HEK293 (cell line): ENCODE results near the gene DOK3.

Source experiments
- CTCF ChIA-PET: fragments of 350-600 bp; formaldehyde crosslinking; extraction: SDS; loops from one replicate; lab custom pipeline; 2021; ENCODE audit warnings: antibody characterized with exemption; lab: Yijun Ruan, JAX
- POLR2A ChIA-PET: fragments of 300-600 bp; formaldehyde crosslinking; extraction: SDS; loops from one replicate; lab custom pipeline; 2020; ENCODE audit warnings: antibody characterized with exemption, inconsistent platforms; lab: Yijun Ruan, JAX
- H3K27ac ChIP-seq: fragments of 200-500 bp; sonication (Bioruptor generic); 2 replicates; pipeline ENCODE4 v1.5.1; 2014; ENCODE audit warnings: low read depth, low read length, control low read depth, inconsistent platforms; ENCODE audit errors: extremely low read depth
- H3K36me3 ChIP-seq, 2 experiments: fragments of 200-500 bp in 1 of 2; sonication (Bioruptor generic) in 1 of 2; 1 replicate in 1 of 2; 2 replicates in 1 of 2; pipeline ENCODE4 v1.5.1; 2014 to 2017; ENCODE audit warnings: inconsistent platforms in 2 of 2, low read length in 2 of 2; ENCODE audit not compliant: control insufficient read depth in 2 of 2, insufficient read depth in 1 of 2
- H3K4me1 ChIP-seq: fragments of 200-500 bp; sonication (Bioruptor generic); 2 replicates; pipeline ENCODE4 v1.5.1; 2014; ENCODE audit warnings: mild to moderate bottlenecking, low read length, inconsistent platforms; ENCODE audit not compliant: control insufficient read depth, insufficient read depth
- H3K4me3 ChIP-seq: 2 replicates; pipeline ENCODE4 v1.5.1; 2011; ENCODE audit warnings: low read depth, mild to moderate bottlenecking, control low read depth, low read length, moderate library complexity
- H3K9me3 ChIP-seq: fragments of 200-500 bp; sonication (Bioruptor generic); 2 replicates; pipeline ENCODE4 v1.5.1; 2014; ENCODE audit warnings: low read depth, low read length, inconsistent platforms; ENCODE audit not compliant: control insufficient read depth, insufficient read depth
- SCRT2 ChIP-seq: fragments of 450-650 bp; formaldehyde crosslinking; IDR thresholded peaks from 2 replicates; pipeline ENCODE4 v1.5.1; 2016; ENCODE audit warnings: missing biosample characterization, missing genetic modification characterization
- WT1 ChIP-seq: fragments of 450-650 bp; formaldehyde crosslinking; IDR thresholded peaks from 2 replicates; pipeline ENCODE4 v1.5.1; 2016; ENCODE audit warnings: missing biosample characterization, missing genetic modification characterization
- YY1 ChIP-seq: fragments of 450-650 bp; formaldehyde crosslinking; IDR thresholded peaks from 2 replicates; pipeline ENCODE4 v1.5.1; 2018; ENCODE audit warnings: missing biosample characterization, missing genetic modification characterization
- ZBTB7A ChIP-seq: fragments of 450-650 bp; formaldehyde crosslinking; IDR thresholded peaks from 2 replicates; pipeline ENCODE4 v1.5.1; 2016; ENCODE audit warnings: low read depth, missing biosample characterization, missing genetic modification characterization
- ZFHX2 ChIP-seq: fragments of 450-650 bp; formaldehyde crosslinking; conservative IDR thresholded peaks from 2 replicates; pipeline ENCODE4 v1.5.1; 2016; ENCODE audit warnings: missing biosample characterization, missing genetic modification characterization
- ZFP37 ChIP-seq: fragments of 450-650 bp; formaldehyde crosslinking; IDR thresholded peaks from 2 replicates; pipeline ENCODE4 v1.5.1; 2016; ENCODE audit warnings: missing biosample characterization, missing genetic modification characterization
- ZNF133 ChIP-seq: fragments of 450-650 bp; formaldehyde crosslinking; IDR thresholded peaks from 2 replicates; pipeline ENCODE4 v1.5.1; 2016; ENCODE audit warnings: missing biosample characterization, missing genetic modification characterization
- ZNF146 ChIP-seq: fragments of 450-650 bp; formaldehyde crosslinking; IDR thresholded peaks from 2 replicates; pipeline ENCODE4 v1.5.1; 2016; ENCODE audit warnings: missing biosample characterization, missing genetic modification characterization
- ZNF174 ChIP-seq: fragments of 450-650 bp; formaldehyde crosslinking; IDR thresholded peaks from 2 replicates; pipeline ENCODE4 v1.5.0; 2017; ENCODE audit warnings: missing biosample characterization, mild to moderate bottlenecking, missing genetic modification characterization
- ZNF239 ChIP-seq: fragments of 450-650 bp; formaldehyde crosslinking; IDR thresholded peaks from 2 replicates; pipeline ENCODE4 v1.5.1; 2016; ENCODE audit warnings: missing biosample characterization, missing genetic modification characterization
- ZNF324 ChIP-seq: fragments of 450-650 bp; formaldehyde crosslinking; IDR thresholded peaks from 2 replicates; pipeline ENCODE4 v1.5.1; 2016; ENCODE audit warnings: missing biosample characterization, missing genetic modification characterization
- ZNF350 ChIP-seq: fragments of 450-650 bp; formaldehyde crosslinking; IDR thresholded peaks from 2 replicates; pipeline ENCODE4 v1.5.0; 2017; ENCODE audit warnings: missing biosample characterization, mild to moderate bottlenecking, missing genetic modification characterization
- ZNF416 ChIP-seq: fragments of 450-650 bp; formaldehyde crosslinking; IDR thresholded peaks from 2 replicates; pipeline ENCODE4 v1.5.1; 2016; ENCODE audit warnings: missing biosample characterization, missing genetic modification characterization
- ZNF501 ChIP-seq: fragments of 450-650 bp; formaldehyde crosslinking; IDR thresholded peaks from 2 replicates; pipeline ENCODE4 v1.5.1; 2016; ENCODE audit warnings: missing biosample characterization, missing genetic modification characterization
- ZNF521 ChIP-seq: fragments of 450-650 bp; formaldehyde crosslinking; IDR thresholded peaks from 2 replicates; pipeline ENCODE4 v1.5.1; 2017; ENCODE audit warnings: missing biosample characterization, mild to moderate bottlenecking, missing genetic modification characterization
- ZNF626 ChIP-seq: fragments of 450-650 bp; sonication (Bioruptor Pico); formaldehyde crosslinking; IDR thresholded peaks from 2 replicates; pipeline ENCODE4 v1.5.1; 2018; ENCODE audit warnings: missing biosample characterization, missing genetic modification characterization, inconsistent platforms
- ZNF654 ChIP-seq: fragments of 450-650 bp; formaldehyde crosslinking; IDR thresholded peaks from 2 replicates; pipeline ENCODE4 v1.5.1; 2016; ENCODE audit warnings: low read depth, missing biosample characterization, missing genetic modification characterization
- ZNF660 ChIP-seq: fragments of 450-650 bp; IDR thresholded peaks from 2 replicates; pipeline ENCODE4 v1.5.1; 2018; ENCODE audit warnings: missing biosample characterization, mild to moderate bottlenecking, missing genetic modification characterization
- ZNF776 ChIP-seq: fragments of 450-650 bp; formaldehyde crosslinking; IDR thresholded peaks from 2 replicates; pipeline ENCODE4 v1.5.0; 2017; ENCODE audit warnings: missing biosample characterization, missing genetic modification characterization, borderline replicate concordance
- ZNF830 ChIP-seq: fragments of 450-650 bp; IDR thresholded peaks from 2 replicates; pipeline ENCODE4 v1.5.0; 2018; ENCODE audit warnings: missing biosample characterization, missing genetic modification characterization, low read depth, mild to moderate bottlenecking, moderate library complexity
- TF ChIP-seq, protein P1 (sequence below): fragments of 450-650 bp; formaldehyde crosslinking; IDR thresholded peaks from 2 replicates; pipeline ENCODE4 v1.5.0; 2017; ENCODE audit warnings: missing biosample characterization, missing genetic modification characterization, borderline replicate concordance
- TF ChIP-seq, protein P2 (sequence below): fragments of 450-650 bp; formaldehyde crosslinking; IDR thresholded peaks from 2 replicates; pipeline ENCODE4 v1.5.1; 2016; ENCODE audit warnings: missing biosample characterization, missing genetic modification characterization
- TF ChIP-seq, protein P3 (sequence below): fragments of 450-650 bp; formaldehyde crosslinking; IDR thresholded peaks from 2 replicates; pipeline ENCODE4 v1.5.1; 2016; ENCODE audit warnings: missing biosample characterization, missing genetic modification characterization
- TF ChIP-seq, protein P4 (sequence below): fragments of 450-650 bp; formaldehyde crosslinking; IDR thresholded peaks from 2 replicates; pipeline ENCODE4 v1.5.1; 2016; ENCODE audit warnings: missing biosample characterization, missing genetic modification characterization

DOK3 gene, protein sequence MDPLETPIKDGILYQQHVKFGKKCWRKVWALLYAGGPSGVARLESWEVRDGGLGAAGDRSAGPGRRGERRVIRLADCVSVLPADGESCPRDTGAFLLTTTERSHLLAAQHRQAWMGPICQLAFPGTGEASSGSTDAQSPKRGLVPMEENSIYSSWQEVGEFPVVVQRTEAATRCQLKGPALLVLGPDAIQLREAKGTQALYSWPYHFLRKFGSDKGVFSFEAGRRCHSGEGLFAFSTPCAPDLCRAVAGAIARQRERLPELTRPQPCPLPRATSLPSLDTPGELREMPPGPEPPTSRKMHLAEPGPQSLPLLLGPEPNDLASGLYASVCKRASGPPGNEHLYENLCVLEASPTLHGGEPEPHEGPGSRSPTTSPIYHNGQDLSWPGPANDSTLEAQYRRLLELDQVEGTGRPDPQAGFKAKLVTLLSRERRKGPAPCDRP

DNA sequence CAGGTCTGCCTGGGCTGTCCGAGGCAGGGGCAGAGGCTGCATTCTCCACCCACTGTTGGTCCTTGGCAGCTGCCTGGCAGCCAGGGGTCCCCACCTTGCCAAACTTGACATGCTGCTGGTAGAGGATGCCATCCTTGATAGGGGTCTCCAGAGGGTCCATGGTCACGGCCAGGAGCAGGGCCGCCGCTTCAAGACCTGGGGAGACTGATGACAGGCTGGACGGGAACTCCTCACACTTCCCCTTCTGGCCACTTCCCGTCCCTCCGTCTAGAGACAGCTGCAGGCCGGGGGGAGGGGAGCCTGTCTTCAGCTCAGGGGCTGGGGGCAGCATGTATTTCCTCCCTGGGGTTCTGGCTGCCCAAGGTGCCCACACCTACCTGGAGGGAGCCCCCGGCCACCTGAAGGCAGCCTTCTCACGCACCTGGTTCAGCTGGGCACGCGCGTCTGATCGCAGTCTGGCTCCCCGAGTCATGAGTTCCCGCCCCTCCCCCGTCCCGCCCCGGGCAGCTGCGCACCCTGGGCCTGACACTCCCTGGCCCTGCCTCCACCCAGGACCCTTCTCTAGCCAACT is at the start of gene DOK3:
DOK3 (minus strand) TSS at position 446 of the 571 bp plus-strand sequence; CDS start at position 160, 286 bp downstream.
- Histone ChIP-seq H3K4me1 (no peaks in the 10 kb centered on the region), H3K36me3 (peaks cover 6 to 57% of the 10 kb centered on the region in 2 experiments), H3K4me3 (no peak within 1 kb of the TSS), H3K9me3 (no peaks in the 10 kb centered on the region), H3K27ac (no peak within 1 kb of the TSS)
- TF ChIP-seq, protein P1, sequence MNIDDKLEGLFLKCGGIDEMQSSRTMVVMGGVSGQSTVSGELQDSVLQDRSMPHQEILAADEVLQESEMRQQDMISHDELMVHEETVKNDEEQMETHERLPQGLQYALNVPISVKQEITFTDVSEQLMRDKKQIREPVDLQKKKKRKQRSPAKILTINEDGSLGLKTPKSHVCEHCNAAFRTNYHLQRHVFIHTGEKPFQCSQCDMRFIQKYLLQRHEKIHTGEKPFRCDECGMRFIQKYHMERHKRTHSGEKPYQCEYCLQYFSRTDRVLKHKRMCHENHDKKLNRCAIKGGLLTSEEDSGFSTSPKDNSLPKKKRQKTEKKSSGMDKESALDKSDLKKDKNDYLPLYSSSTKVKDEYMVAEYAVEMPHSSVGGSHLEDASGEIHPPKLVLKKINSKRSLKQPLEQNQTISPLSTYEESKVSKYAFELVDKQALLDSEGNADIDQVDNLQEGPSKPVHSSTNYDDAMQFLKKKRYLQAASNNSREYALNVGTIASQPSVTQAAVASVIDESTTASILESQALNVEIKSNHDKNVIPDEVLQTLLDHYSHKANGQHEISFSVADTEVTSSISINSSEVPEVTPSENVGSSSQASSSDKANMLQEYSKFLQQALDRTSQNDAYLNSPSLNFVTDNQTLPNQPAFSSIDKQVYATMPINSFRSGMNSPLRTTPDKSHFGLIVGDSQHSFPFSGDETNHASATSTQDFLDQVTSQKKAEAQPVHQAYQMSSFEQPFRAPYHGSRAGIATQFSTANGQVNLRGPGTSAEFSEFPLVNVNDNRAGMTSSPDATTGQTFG (tag by site-specific recombination): no peak
- TF ChIP-seq, protein P2, sequence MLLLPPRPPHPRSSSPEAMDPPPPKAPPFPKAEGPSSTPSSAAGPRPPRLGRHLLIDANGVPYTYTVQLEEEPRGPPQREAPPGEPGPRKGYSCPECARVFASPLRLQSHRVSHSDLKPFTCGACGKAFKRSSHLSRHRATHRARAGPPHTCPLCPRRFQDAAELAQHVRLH (tag by site-specific recombination): no peak
- TF ChIP-seq ZFHX2 (tag by site-specific recombination) (no peak), ZNF660 (tag by site-specific recombination) (no peak), ZNF776 (tag by site-specific recombination) (no peak), ZNF521 (tag by site-specific recombination) (no peak), SCRT2 (tag by site-specific recombination) (no peak), ZNF174 (tag by site-specific recombination) (no peak), ZNF146 (tag by site-specific recombination) (no peak)
- TF ChIP-seq, protein P3, sequence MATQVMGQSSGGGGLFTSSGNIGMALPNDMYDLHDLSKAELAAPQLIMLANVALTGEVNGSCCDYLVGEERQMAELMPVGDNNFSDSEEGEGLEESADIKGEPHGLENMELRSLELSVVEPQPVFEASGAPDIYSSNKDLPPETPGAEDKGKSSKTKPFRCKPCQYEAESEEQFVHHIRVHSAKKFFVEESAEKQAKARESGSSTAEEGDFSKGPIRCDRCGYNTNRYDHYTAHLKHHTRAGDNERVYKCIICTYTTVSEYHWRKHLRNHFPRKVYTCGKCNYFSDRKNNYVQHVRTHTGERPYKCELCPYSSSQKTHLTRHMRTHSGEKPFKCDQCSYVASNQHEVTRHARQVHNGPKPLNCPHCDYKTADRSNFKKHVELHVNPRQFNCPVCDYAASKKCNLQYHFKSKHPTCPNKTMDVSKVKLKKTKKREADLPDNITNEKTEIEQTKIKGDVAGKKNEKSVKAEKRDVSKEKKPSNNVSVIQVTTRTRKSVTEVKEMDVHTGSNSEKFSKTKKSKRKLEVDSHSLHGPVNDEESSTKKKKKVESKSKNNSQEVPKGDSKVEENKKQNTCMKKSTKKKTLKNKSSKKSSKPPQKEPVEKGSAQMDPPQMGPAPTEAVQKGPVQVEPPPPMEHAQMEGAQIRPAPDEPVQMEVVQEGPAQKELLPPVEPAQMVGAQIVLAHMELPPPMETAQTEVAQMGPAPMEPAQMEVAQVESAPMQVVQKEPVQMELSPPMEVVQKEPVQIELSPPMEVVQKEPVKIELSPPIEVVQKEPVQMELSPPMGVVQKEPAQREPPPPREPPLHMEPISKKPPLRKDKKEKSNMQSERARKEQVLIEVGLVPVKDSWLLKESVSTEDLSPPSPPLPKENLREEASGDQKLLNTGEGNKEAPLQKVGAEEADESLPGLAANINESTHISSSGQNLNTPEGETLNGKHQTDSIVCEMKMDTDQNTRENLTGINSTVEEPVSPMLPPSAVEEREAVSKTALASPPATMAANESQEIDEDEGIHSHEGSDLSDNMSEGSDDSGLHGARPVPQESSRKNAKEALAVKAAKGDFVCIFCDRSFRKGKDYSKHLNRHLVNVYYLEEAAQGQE: no peak
- ChIA-PET POLR2A (interaction anchor here (1.0 to 3.1 kb wide), 6 partner anchors 12 to 83 kb away, joined by 3 to 18 read pairs (median 5); partner anchors contain the start of genes GRK6 and PDLIM7), CTCF (interaction anchor here (1.0 to 2.8 kb wide), 2 partner anchors 8 to 10 kb away, joined by 3 to 16 read pairs; no protein-coding TSS in a partner anchor)

DNA sequence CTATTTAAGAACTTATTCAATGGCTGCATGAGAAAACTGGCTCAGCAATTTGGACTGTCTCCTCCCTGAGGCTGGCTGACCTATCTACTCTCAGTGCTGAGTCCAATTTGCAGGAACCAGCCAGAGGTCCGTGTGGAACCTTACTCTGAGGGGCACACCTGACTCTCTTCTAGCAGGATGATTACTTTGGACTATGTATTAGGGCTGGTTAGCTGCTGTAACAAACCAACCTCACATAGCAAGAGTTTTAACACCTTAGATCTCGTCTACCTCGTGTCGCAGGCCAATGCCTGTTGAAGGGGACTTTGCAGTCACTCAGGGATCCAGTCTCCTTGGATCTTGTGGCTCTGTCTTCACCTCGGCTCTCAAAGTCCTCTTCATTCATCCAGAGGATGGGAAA is 48.2 kb upstream of the DOK3 start:
- CTCF ChIA-PET: no interaction called here
- no peaks in the 10 kb centered on the region for H3K9me3 ChIP-seq
- TF ChIP-seq WT1 (tag by site-specific recombination) (no peak), ZNF350 (tag by site-specific recombination) (no peak), ZNF239 (tag by site-specific recombination) (no peak), ZNF324 (no peak), ZNF830 (tag by site-specific recombination) (no peak), ZNF626 (tag by site-specific recombination) (no peak), ZFP37 (no peak), ZNF174 (tag by site-specific recombination) (no peak), ZBTB7A (tag by site-specific recombination) (no peak), ZNF654 (no peak), ZNF501 (tag by site-specific recombination) (no peak), SCRT2 (tag by site-specific recombination) (no peak), ZNF133 (tag by site-specific recombination) (no peak), YY1 (tag by site-specific recombination) (no peak), ZNF416 (tag by site-specific recombination) (no peak)
- TF ChIP-seq, protein P4, sequence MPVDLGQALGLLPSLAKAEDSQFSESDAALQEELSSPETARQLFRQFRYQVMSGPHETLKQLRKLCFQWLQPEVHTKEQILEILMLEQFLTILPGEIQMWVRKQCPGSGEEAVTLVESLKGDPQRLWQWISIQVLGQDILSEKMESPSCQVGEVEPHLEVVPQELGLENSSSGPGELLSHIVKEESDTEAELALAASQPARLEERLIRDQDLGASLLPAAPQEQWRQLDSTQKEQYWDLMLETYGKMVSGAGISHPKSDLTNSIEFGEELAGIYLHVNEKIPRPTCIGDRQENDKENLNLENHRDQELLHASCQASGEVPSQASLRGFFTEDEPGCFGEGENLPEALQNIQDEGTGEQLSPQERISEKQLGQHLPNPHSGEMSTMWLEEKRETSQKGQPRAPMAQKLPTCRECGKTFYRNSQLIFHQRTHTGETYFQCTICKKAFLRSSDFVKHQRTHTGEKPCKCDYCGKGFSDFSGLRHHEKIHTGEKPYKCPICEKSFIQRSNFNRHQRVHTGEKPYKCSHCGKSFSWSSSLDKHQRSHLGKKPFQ (tag by site-specific recombination): no peak
- TF ChIP-seq, protein P2 (tag by site-specific recombination): no peak
- TF ChIP-seq, all 188 proteins: peak for 0
- POLR2A ChIA-PET: interaction anchor here (1.6 kb wide), 1 partner anchor 34 kb away, joined by 8 read pairs; the partner anchor contains the start of gene TMED9
- Histone ChIP-seq H3K27ac (no peak overlapping the region), H3K4me3 (no peak overlapping the region), H3K4me1 (peaks cover 5% of the 10 kb centered on the region; the same call in 1 of the 2 replicates), H3K36me3 (peaks cover 0 to 3% of the 10 kb centered on the region in 2 experiments; a peak in 1 of 3 replicates)
